SW 1271 (cell line): ENCODE data around the gene SLC66A1.

Source experiments
- DNase-seq, 2 experiments: peaks; one replicate each; lab custom pipeline; 2025; lab: John Stamatoyannopoulos, UW

The SLC66A1 gene

DNA sequence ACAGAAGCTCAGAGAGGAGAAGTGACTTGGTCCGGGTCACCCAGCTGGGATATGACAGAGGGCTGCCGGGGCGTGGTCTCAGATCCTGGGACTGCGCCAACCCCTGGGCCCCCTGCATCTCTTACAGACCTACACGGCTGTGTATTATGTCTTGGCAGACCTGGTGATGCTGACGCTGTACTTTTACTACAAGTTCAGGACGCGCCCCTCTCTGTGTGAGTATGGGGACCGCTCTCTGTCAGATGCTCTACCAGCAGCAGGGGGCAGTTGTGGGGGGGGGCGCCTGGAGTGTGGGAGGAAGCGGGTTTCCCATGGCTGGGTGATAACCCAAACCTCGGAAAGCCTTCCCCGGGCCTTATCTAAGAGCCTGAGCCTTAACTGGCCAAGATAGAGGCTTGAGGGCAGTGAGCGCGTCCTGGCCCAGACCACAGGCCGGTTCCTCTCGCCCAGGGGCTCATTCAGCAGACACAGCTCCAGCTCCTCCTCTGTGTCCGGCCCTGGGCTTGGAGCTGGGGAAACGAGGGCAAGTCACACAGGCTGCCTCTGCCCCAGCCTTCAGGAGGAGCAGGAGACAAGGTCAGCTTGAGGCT lies 13.3 kb downstream of the SLC66A1 start:
- no peak for DNase-seq

DNA sequence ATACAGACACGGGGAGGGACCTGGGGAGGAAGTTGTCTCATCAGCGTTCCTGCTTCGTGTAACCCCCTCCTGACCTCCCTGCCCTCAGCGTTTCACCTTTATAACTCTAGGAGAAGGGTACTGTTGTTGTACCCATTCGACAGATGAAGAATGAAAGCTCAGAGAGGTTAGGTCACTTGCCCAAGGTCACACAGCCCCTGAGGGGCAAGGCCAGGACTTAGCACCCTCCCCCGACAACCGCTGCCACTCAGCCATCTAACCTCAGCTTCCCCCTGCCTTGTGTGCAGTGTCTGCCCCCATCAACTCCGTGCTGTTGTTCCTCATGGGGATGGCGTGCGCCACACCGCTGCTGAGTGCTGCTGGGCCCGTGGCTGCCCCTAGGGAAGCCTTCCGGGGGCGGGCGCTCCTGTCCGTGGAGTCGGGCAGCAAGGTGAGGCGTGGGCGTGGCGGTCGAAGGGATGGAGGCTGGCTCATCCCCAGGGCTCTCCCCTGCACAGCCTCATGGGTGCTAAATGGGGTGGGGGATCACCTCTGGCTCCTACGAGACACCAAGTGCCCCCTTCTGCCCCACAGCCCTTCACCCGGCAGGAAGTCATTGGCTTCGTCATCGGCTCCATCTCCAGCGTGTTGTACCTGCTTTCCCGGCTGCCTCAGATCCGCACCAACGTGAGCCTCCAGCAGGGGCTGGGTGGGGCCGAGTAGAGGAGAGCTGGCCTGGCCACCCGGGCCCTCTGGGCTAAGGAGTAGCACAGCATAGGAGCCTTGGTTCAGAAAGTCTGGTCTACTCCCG lies 14.0 kb downstream of the SLC66A1 start:
- no peak for DNase-seq

DNA sequence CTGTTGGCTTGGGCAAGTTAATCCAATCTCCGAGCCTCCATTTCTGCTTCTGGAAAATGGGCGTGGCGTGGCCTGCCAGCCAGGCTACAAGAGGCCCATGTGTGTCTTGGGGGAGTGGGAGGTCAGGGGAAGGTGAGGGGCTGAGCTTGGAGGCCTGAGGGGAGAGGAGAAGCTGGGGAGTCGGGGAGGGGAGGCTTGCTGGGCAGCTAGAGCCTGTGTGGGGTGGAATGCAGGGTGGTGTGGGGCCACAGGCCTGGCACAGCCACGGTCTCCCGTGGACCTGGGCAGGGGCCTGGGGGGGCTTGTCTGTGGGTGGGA lies 14.6 kb downstream of the SLC66A1 start:
- no peak for DNase-seq

DNA sequence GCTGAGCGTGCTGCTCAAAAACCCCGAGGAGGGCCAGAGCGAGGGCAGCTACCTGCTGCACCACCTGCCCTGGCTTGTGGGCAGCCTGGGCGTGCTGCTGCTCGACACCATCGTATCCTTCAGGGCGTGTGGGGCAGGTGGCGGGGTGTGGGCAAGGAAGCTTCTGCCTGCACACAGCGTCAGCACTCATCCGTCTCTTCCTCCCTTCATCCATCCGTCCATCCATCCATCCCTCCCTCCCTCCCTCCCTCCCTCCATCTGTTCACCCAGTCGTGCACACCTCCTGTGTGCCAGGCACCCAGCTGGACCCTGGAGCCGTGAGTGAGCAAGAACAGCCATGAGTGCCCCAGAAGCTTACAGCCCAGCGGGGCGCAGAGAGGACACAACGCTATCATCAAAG lies 15.2 kb downstream of the SLC66A1 start:
- no peak for DNase-seq

DNA sequence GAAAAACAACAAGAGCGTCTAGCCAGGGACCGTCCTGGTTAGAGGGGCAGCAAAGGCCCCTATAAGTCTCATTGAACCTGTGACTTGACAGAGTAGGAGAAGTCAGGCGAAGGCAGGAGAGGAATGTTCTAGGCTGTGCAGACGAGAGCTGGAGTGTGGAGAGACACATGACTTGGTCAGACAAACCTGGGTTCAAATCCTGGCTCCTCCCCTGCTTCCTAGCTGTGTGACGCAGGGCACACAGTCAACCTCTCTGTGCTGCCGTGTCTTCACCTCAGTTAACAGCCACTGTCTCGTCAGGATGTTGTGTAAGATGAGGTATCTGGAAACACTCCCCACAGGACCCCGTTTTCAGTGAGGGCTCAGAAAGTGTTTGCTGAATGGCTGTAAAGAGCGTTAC lies 15.6 kb downstream of the SLC66A1 start:
- DNase-seq: no peak

DNA sequence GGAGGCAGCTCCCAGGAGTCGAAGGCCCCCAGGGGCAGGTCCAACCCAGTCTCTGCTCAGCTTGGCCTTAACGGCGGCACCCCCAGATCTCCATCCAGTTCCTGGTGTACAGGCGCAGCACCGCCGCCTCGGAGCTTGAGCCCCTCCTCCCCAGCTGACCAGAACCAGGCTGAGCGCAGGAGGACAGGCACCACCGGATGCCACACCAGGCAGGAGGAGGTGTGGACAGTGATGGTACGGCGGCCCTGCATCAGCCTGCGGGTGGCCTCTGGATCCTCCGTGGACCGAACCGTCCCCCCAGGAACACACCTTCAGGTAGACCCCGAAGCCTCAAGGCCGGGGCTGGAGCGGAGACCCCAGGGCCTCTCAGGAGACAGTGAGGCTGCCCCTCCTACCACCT lies 16.4 kb downstream of the SLC66A1 start:
- no peak for DNase-seq

DNA sequence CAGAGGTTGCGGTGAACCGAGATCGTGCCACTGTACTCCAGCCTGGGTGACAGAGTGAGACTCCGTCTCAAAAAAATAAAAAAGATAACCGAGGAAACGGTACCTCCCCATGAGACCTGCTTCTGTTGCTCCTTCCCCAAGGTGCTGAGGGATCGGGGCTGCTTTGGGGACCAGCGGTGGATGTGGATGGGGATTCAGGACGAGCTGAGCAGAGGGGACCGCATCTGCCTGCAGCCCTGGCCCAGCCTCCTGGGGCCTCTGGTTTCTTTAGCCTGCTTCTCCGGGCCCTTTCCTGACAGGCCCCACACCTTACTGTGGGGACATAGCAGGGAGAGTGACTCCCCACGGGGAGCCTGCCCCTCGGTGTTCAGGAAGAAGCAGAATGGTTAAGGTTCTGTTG lies 17.1 kb downstream of the SLC66A1 start:
- DNase-seq: no peak

DNA sequence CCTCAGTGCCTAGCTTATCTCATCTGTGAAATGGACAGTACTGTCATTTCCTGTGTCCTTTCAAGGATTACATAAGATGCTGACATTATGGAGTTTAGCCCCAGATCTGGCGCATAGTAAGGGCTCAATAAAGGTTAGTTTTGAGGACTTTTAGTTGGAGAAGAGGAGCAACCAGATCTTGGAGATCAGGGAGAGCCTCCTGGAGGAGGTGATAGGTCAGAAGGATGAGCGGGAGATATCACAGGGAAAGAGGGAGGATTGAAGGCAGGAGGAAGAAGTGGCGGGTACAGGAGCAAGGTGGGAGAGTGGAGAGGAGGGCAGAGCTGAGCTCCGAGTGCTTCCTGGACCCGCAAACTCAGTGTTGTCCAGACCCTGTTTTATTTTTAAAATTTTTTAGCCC lies 17.5 kb downstream of the SLC66A1 start:
- DNase-seq: no peak

DNA sequence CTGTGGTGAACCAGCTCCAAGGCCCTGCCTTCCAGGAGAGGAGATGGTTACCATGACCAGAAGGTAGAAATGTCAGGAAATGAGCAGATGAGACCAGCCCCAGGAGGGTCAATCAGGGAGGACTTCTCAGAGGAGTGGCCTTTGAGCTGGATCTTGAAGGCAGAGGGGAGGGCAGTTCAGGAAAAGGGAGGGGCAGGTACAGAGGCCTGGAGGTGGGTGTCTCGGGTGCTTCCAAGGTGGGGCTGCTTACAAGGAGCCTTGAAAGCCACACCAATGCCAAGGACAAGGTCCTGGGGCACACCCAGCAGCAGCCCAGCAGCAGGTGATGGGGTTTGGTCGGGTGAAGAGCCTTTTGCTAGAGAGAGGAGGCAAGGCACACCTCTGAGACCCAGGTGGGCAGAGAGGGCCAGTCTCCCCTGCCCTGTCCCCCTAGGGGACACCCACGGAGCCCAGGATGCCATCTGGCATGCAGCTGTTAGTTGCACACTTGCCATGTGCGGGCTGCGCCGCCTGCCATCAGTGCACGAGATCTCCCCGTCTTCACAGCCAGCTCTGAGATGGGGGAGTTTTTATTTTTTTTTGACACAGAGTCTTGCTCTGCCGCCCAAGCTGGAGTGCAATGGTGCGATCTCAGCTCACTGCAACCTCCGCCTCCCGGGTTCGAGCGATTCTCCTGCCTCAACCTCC lies 18.5 kb downstream of the SLC66A1 start:
- DNase-seq: no peak

DNA sequence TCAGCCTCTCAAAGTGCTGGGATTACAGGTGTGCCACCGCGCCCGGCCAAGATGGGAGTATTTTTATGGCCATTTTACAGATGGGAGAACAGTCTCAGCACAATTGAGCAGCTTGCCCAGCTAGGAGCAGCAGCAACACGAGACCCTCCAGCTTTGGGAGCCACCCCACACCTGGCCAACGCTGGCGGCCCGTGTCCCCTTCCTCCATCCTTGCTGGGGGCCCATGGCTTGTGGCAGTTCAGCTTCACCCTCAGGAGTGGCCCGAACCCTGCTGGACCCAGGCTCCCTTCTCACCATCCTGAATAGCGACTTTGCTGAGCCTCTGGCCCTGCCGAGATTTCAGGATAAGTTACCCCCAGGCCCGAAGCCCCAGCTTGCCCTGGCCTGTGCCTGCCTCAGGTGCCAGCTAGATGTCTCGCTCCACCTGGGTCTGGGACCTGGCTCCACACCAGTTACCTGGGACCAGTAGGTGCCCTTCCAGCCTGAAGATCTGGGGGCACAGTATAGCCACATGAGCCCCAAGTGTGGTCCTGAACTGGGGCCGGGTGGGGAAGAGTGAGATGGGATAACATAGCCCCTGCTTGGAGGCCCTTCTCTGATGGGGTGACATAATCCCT lies 19.2 kb downstream of the SLC66A1 start:
- DNase-seq: no peak

DNA sequence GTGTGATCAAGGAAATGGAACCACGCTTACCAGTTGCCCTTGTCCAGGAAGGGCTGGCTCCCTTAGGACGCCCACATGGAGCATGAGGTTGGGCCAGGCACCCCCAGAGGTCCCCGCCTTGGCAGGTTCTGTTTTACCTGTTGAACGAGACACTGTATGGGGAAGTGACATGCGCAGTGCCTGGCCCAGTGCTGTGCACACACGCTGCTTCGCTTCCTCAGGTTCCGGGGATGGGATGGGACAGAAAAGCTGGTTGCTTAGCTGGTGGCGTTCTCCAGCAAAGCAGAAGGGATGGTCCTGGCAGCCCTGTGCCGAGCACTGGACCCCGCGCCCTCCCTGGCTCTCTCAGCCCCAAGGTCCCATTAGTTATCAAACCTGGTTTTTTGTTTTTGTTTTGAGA lies 20.7 kb downstream of the SLC66A1 start:
- no peak for DNase-seq

DNA sequence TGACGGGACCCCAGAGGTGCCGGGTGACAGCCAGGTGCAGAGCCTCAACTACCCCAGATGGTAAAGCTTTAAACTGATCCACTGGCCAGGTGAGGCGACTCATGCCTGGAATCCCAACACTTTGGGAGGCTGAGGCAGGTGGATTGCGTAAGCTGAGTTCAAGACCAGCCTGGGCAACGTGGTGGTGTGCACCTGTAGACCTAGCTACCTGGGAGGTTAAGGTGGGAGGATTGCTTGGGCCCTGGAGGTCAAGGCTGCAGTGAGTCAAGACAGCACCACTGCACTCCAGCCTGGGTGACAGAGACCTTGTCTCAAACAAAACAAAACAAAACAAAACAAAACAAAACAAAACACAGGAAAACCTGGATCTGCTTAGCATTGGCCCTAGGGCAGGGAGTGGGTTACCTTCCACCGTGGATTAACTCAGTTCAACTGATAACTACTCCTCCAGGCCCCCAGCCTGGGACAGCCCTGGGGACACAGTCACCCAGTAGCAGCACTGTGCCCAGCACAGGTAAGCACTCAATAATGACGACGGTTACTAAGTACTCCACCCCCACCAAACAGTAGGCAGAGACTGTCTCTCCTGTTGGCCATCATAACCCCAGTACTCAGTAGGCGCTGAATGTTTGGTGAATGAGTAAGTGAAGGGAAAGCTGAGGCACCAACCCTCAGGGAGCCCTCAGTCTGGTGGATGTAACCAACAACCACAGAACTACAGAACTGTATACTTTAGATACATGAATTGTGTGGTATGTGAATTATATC lies 21.6 kb downstream of the SLC66A1 start:
- peak in 1 of 2 experiments; percentile 8 for DNase-seq

DNA sequence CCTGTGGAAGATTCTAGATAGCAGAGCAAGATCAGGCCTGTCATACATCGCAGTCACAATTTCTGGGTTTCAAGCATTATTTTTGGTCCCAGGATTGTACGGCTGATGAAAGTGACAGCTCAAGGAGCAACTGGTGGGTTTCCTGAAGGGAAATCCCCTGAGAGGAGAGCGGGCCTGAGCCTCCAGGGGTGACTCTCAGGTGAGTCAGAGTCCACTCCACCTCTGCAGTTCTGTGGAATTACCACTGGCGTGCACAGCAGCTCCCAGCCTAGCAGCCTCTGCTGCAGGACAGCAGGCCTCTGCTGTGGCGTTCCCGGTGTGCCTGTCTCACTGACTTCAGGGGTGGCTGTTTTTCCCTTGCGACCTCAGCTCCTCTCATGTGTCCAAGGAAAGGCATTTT lies 24.4 kb downstream of the SLC66A1 start:
- DNase-seq: no peak

DNA sequence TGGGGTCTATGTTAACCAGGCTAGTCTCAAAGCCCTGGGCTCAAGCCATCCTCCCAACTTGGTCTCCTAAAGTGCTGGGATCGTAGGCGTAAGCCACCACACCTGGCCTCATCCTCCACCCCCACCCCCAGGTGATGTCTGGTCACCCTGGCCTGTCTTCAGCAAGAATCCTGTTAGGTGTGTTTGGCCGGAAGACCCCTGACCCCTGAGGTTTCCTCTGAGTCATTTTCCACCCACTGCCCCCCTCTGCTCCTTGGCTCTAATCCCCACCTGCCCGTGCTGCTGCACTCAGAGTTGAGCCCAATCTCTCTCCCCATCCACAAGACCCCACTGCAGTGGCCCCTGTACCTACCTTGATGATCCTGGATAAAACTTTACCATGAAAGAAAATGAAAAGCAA lies 25.2 kb downstream of the SLC66A1 start:
- no peak for DNase-seq

DNA sequence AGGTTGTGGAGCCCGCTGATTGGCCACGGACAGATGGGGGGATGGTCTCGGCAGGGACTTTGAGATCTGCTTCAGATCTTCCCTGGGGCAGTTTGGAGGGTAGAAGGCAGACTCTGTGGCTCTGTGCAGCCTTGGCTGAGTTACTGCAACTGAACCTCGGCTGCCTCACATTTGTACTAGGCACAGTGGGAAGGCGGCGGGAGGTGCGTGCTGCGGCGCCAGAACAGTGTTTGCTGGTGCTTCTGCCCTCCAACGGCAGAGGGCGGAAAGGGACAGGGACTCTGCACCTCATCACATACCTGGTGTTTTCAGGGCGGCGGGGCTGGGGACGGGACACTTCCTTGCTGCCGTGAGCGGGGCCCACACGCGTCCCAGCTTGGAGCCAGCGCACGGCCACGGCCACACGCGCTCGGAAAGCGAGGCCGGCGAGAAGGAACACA lies 26.2 kb downstream of the SLC66A1 start:
- DNase-seq: no peak

DNA sequence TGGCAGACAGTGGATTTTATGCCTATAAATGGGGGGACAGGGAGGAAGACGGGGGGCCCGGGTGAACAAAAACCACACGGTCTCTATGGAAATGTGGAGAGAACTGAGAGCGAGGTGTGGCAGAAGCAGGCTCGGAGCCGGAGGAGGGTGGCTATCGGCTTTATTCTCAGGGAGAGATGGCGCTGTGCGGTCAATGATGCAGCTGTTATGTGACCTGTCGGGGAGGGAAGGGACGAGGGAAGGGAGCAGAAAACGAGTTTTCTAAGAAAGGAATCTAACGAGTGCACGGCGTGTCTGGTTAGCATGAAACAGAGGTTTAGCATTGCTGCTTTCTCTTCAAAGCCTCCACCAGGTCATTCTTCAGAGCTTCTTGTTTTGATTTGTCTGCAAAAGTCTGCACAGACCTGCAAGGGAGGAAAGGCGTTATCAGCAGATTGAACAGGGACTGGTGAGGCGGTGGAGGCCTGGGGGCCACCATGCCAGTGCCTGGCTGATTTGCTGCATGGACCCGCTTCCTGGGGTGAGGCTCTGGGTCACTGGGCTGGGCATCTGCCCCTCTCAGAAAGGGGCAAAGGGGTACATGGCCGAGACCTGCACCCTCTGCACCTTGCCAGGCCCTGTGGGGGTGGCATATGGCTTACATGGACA lies 27.2 kb downstream of the SLC66A1 start:
- DNase-seq: no peak

DNA sequence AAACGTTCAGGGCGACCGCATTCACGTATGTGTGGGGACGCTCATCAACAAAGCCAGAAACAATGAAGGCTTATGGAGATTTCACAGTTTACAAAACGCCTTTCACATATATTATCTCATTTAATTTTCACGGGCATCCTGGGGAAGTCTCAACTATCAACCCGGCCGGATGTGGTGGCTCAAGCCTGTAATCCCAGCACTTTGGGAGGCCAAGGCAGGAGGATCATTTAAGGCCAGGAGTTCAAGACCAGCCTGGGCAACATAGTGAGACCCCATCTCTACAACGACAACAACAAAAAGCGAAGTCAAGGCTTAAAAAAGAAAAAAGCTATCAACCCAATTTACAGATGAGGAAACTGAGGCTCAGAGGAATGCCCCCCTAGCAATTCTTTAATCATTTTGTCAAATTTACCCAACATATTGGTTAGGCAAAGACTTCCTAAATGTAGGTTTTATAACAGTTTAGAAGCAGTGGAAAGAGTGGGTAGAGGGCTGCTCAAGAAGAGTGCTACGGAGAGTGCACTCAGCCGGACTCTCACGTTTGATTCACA lies 28.3 kb downstream of the SLC66A1 start:
- DNase-seq: no peak

DNA sequence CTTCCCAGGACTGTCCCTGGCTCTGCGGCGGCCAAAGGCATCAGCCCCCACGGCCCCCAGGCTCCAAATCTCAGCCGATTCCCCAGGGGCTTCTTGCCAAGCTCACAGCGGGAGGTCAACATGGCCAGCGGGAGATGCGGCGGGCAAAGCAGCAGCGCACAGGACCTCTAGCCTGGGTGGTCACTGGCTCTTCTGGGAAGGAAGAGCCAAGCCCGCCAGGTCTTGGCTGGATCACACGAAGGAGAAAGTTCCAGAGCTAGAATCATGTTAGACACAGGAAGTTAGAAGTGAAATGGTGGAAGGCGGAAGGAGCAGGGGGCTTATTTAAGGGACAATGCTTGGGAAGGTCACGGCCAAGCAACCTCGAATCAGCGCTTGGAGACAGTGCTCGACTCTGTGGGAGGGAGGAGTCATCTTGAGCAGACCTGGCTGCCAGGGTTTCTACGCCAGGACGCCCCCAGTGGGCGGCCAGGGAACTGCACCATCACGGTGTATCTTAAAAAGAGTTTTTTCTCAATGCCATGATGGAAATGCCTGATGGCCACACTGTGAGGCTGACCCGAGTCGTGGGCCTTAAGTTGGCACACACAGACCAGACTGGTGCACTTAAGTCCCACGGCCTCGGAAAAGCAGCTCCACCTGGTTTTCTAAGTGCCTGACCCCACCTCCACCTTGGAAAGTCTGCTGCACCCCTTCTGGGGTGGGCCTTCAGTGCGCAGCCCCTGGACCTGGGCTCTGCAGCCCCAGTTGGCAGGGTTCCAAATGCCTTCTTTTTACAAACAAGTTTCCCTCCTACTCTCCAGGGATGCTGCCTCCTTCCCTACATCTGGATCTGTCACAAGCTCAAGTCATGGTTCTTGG lies 29.3 kb downstream of the SLC66A1 start:
- DNase-seq: peak in 1 of 2 experiments; percentile 60

DNA sequence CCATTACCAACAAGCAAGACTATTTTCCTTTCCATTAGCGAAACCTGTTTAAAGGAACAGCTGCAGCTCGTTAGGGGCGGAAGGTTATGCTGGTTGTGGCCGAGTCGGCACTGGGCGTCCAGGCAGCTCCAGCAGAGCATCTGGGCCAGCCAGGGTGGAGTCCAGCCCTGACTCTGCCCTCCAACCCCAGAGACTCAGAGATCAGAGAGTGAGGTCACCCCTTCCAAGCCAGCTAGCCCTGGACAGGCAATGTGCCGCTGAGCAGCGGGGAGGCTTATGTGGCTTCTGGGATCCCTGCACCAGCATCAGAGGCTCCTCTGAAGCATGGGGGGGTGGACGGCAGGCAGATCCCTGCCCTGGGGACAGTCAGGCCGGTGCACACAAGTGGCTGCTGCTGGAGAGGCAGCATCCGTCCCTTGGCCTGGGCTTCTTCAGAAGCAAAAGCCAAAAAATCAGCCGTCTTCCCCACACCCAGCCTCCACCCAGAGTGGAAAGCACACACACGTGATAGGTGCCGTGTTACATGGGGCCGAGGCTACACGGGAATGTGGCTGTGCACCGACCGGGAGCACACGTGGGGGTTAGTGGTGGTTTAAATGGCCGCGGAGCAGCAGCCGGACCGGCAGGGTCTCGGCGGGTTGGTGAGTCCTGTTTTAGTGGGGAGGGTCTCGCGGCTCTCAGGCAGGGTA lies 30.1 kb downstream of the SLC66A1 start:
- DNase-seq: no peak
